ENCODE results near the gene FBXL15.

FBXL15 gene

GRCh38 chr10:102411341-102412255 lies 9.0 kb upstream of the FBXL15 start:
- DNase-seq, result no peak

GRCh38 chr10:102412293-102412692 lies 8.3 kb upstream of the FBXL15 start:
- no peak for DNase-seq

GRCh38 chr10:102413053-102413705 lies 7.5 kb upstream of the FBXL15 start:
- DNase-seq, result peak; percentile 8

GRCh38 chr10:102413806-102414561 lies 6.7 kb upstream of the FBXL15 start:
- DNase-seq, result no peak

- no peak for DNase-seq
These were observed 5.9 kb upstream of the FBXL15 start for GRCh38 chr10:102414749-102415148.

GRCh38 chr10:102416283-102416682 lies 4.4 kb upstream of the FBXL15 start:
- DNase-seq, result no peak

- no peak for DNase-seq
These were observed 3.9 kb upstream of the FBXL15 start for GRCh38 chr10:102416695-102417094.

GRCh38 chr10:102418622-102419268 lies 1.9 kb upstream of the FBXL15 start, which contains the start of gene PSD:
PSD (minus strand) TSS chr10:102418785; CDS start chr10:102417038, 1,747 bp downstream.
- DNase-seq, result peak; percentile 14

- peak; percentile 41 for DNase-seq
These were observed 1.1 kb upstream of the FBXL15 start for GRCh38 chr10:102419269-102420180.

GRCh38 chr10:102420181-102420713 lies 389 bp upstream of the FBXL15 start:
- DNase-seq, result no peak

GRCh38 chr10:102421507-102421756 lies 796 bp downstream of the FBXL15 start:
- no peak for DNase-seq

- DNase-seq, result no peak
These were observed 1.3 kb downstream of the FBXL15 start for GRCh38 chr10:102421757-102422512.

GRCh38 chr10:102422545-102423129 lies 2.0 kb downstream of the FBXL15 start:
- peak; percentile 26 for DNase-seq

- DNase-seq, result no peak
These were observed 2.8 kb downstream of the FBXL15 start for GRCh38 chr10:102423372-102423968.

- DNase-seq, result no peak
These were observed 3.5 kb downstream of the FBXL15 start for GRCh38 chr10:102424145-102424544.

GRCh38 chr10:102424916-102425315 lies 4.3 kb downstream of the FBXL15 start:
- DNase-seq, result no peak

GRCh38 chr10:102425444-102425843 lies 4.8 kb downstream of the FBXL15 start:
- no peak for DNase-seq

GRCh38 chr10:102426803-102427287 lies 6.2 kb downstream of the FBXL15 start:
- no peak for DNase-seq

- DNase-seq, result no peak
These were observed 8.8 kb downstream of the FBXL15 start for GRCh38 chr10:102429468-102429867.

Measured in NCI-H526 treated with DMSO at 0.1 percent for 48 hours (cell line).